GM23338 (cell line): ENCODE measurements around the gene PRM1.

Experiments used
- CREB1 ChIP-seq: fragments of 250-450 bp; sonication (Bioruptor Pico); IDR thresholded peaks from 2 replicates; pipeline ENCODE4 v1.5.0; 2020; ENCODE audit warnings: low read depth, mild to moderate bottlenecking, moderate library complexity
- CTCF ChIP-seq, 2 experiments: fragments of 200-600 bp in 1 of 2; sonication (generic) in 1 of 2; conservative IDR thresholded peaks; 2 replicates each; pipeline versions ENCODE4 v1.5.1 to v1.6.1; 2016 to 2017; ENCODE audit warnings: antibody characterized with exemption in 2 of 2, low read depth in 2 of 2, mild to moderate bottlenecking in 2 of 2, moderate library complexity in 1 of 2
- JUNB ChIP-seq: IDR thresholded peaks from one replicate; pipeline ENCODE4 v1.6.1; 2016; ENCODE audit warnings: antibody characterized with exemption; ENCODE audit not compliant: unreplicated experiment
- POLR2AphosphoS5 ChIP-seq: IDR thresholded peaks from 2 replicates; pipeline ENCODE4 v1.6.1; 2016; ENCODE audit warnings: antibody characterized with exemption, low read depth
- REST ChIP-seq: IDR thresholded peaks from one replicate; pipeline ENCODE4 v1.6.1; 2018; ENCODE audit warnings: antibody characterized with exemption; ENCODE audit not compliant: unreplicated experiment

- TF ChIP-seq CTCF (conservative IDR thresholded peaks at IDR 0.05; ENCODE audit: low read depth in 2 of 2) (no peak), POLR2AphosphoS5 (no peak; the same call in 1 of the 2 replicates), JUNB (no peak), REST (no peak), CREB1 (no peak)
Observed at GRCh38 chr16:11313493-11314308, 32.6 kb upstream of the PRM1 start.
